GM19324 (cell line): ENCODE data around the gene SUCO.
"Not testable (repeated sequence)": the region's sequence is repeated elsewhere in the genome, so short reads cannot be mapped to it uniquely, and the experiment has no call there.

Source experiments
- ATAC-seq: cut with Tn5 transposase; IDR thresholded peaks from one replicate; pipeline ENCODE4 v1.9.1; 2021; ENCODE audit warnings: mild to moderate bottlenecking, moderate library complexity; ENCODE audit not compliant: unreplicated experiment, low FRiP score

The SUCO gene

GRCh38 chr1:172556461-172556860, 23.5 kb downstream of the SUCO start:
- ATAC-seq, result no peak

- no peak for ATAC-seq
Observed at GRCh38 chr1:172557270-172557669, 24.3 kb downstream of the SUCO start.

GRCh38 chr1:172559572-172560210, 26.7 kb downstream of the SUCO start:
- no peak for ATAC-seq

GRCh38 chr1:172561252-172561651, 28.3 kb downstream of the SUCO start:
- ATAC-seq, result no peak

- no peak for ATAC-seq
Observed at GRCh38 chr1:172566196-172566997, 33.4 kb downstream of the SUCO start.

- no peak for ATAC-seq
Observed at GRCh38 chr1:172567720-172568119, 34.8 kb downstream of the SUCO start.

GRCh38 chr1:172574080-172574479, 41.1 kb downstream of the SUCO start:
- ATAC-seq, result no peak

GRCh38 chr1:172578586-172578985, 45.6 kb downstream of the SUCO start:
- ATAC-seq, result no peak

- no peak for ATAC-seq
Observed at GRCh38 chr1:172581273-172581672, 48.3 kb downstream of the SUCO start.

GRCh38 chr1:172581779-172582178, 48.8 kb downstream of the SUCO start:
- no peak for ATAC-seq

- ATAC-seq, result no peak
Observed at GRCh38 chr1:172582889-172583288, 49.9 kb downstream of the SUCO start.

- ATAC-seq, result no peak
Observed at GRCh38 chr1:172585348-172585747, 52.4 kb downstream of the SUCO start.

- no peak for ATAC-seq
Observed at GRCh38 chr1:172585861-172586260, 52.9 kb downstream of the SUCO start.

GRCh38 chr1:172588296-172589291, 55.6 kb downstream of the SUCO start:
- ATAC-seq, result no peak

GRCh38 chr1:172589553-172589952, 56.6 kb downstream of the SUCO start:
- ATAC-seq, result no peak

- not testable (repeated sequence) for ATAC-seq
Observed at GRCh38 chr1:172591429-172591828, 58.5 kb downstream of the SUCO start.

GRCh38 chr1:172595066-172595465, 62.1 kb downstream of the SUCO start:
- ATAC-seq, result not testable (repeated sequence)

- ATAC-seq, result not testable (repeated sequence)
Observed at GRCh38 chr1:172596782-172597181, 63.8 kb downstream of the SUCO start.

- ATAC-seq, result no peak
Observed at GRCh38 chr1:172599912-172600311, 67.0 kb downstream of the SUCO start.

GRCh38 chr1:172600615-172601014, 67.7 kb downstream of the SUCO start:
- ATAC-seq, result no peak
